HepG2 (cell line): Measurements from ENCODE around the gene ZC3H8. TPM values are rescaled to one million over a fixed set of nuclear protein-coding genes. Genes with fewer than 3 reads are reported as not detected.
A peak's percentile ranks its signal among the peaks of the same experiment; 100 is the strongest.

Source experiments
- CC2D1A ChIP-seq: sonication (generic); formaldehyde crosslinking; IDR thresholded peaks from 2 replicates; pipeline ENCODE4 v1.8.1; 2023; ENCODE audit warnings: mild to moderate bottlenecking, missing genetic modification reagents
- CREB1 ChIP-seq, 2 experiments: fragments of 450-650 bp in 1 of 2; IDR thresholded peaks; 2 replicates each; pipeline ENCODE4 v1.6.1; 2016 to 2017; ENCODE audit warnings: control low read depth in 1 of 2, mild to moderate bottlenecking in 1 of 2, missing compliant biosample characterization in 1 of 2, missing genetic modification characterization in 1 of 2
- MATR3 ChIP-seq: sonication (generic); formaldehyde crosslinking; IDR thresholded peaks from 2 replicates; pipeline ENCODE4 v1.4.0; 2020; ENCODE audit warnings: missing genetic modification reagents
- MED1 ChIP-seq: sonication (generic); formaldehyde crosslinking; IDR thresholded peaks from 2 replicates; pipeline ENCODE4 v1.4.0; 2020; ENCODE audit warnings: missing genetic modification reagents
- NR2F2 ChIP-seq: IDR thresholded peaks from 2 replicates; pipeline ENCODE4 v1.6.1; 2012; ENCODE audit warnings: low read depth, inconsistent platforms, borderline replicate concordance
- NRL ChIP-seq: sonication (generic); formaldehyde crosslinking; IDR thresholded peaks from 2 replicates; pipeline ENCODE4 v1.5.0; 2020; ENCODE audit warnings: missing genetic modification reagents, mild to moderate bottlenecking, moderate library complexity, borderline replicate concordance
- RCOR2 ChIP-seq: IDR thresholded peaks from 2 replicates; pipeline ENCODE4 v1.6.1; 2016; ENCODE audit warnings: missing biosample characterization, missing genetic modification reagents
- ZBTB7A ChIP-seq: sonication (generic); formaldehyde crosslinking; IDR thresholded peaks from 2 replicates; pipeline ENCODE4 v1.8.0; 2022; ENCODE audit warnings: mild to moderate bottlenecking, missing genetic modification reagents
- ZFP90 ChIP-seq: sonication (generic); formaldehyde crosslinking; IDR thresholded peaks from 2 replicates; pipeline ENCODE4 v1.8.0; 2022; ENCODE audit warnings: missing genetic modification reagents, mild to moderate bottlenecking, inconsistent platforms, borderline replicate concordance
- ZNF160 ChIP-seq: sonication (generic); formaldehyde crosslinking; IDR thresholded peaks from 2 replicates; pipeline ENCODE4 v1.8.0; 2022; ENCODE audit warnings: mild to moderate bottlenecking, inconsistent platforms, missing genetic modification reagents
- ZNF30 ChIP-seq: sonication (generic); formaldehyde crosslinking; IDR thresholded peaks from 2 replicates; pipeline ENCODE4 v1.5.0; 2020; ENCODE audit warnings: mild to moderate bottlenecking, missing genetic modification reagents
- ZNF674 ChIP-seq: sonication (generic); formaldehyde crosslinking; IDR thresholded peaks from 2 replicates; pipeline ENCODE4 v1.5.0; 2020; ENCODE audit warnings: low read depth, mild to moderate bottlenecking, missing genetic modification reagents
- ZNF891 ChIP-seq: sonication (generic); formaldehyde crosslinking; IDR thresholded peaks from 2 replicates; pipeline ENCODE4 v1.5.0; 2020; ENCODE audit warnings: mild to moderate bottlenecking, missing genetic modification reagents
- polyA plus RNA-seq, 8 experiments: library from polyadenylated mRNA; depleted of rRNA in 3 of 8; stranded (reverse) in 7 of 8; unstranded in 1 of 8; fragments of >200 nt; fragmentation: Illumina TruSeq in 4 of 8; extraction: Trizol in 4 of 8; gene quantifications; 2 replicates each; pipeline versions ENCODE4 v1.2.1 to v1.2.3, GENCODE V29; 2011 to 2016; ENCODE audit warnings: low read depth in 4 of 8, missing spikeins in 1 of 8, mixed read lengths in 1 of 8; ENCODE audit not compliant: insufficient read depth in 1 of 8
- total RNA-seq, 5 experiments: library from RNA; depleted of rRNA; stranded (reverse); fragments of >200 nt; fragmentation: Illumina TruSeq; extraction: Trizol; gene quantifications; 2 replicates each; pipeline ENCODE4 v1.2.3, GENCODE V29; 2016; ENCODE audit warnings: low read depth in 1 of 5
- TF ChIP-seq, protein P1 (sequence below): sonication (generic); formaldehyde crosslinking; IDR thresholded peaks from 2 replicates; pipeline ENCODE4 v1.5.1; 2020; ENCODE audit warnings: mild to moderate bottlenecking, missing genetic modification reagents, moderate library complexity
- TF ChIP-seq, protein P2 (sequence below): sonication (generic); formaldehyde crosslinking; IDR thresholded peaks from 2 replicates; pipeline ENCODE4 v1.8.0; 2023; ENCODE audit warnings: mild to moderate bottlenecking, missing genetic modification reagents
- TF ChIP-seq, protein P3 (sequence below): sonication (generic); formaldehyde crosslinking; IDR thresholded peaks from 2 replicates; pipeline ENCODE4 v1.5.0; 2020; ENCODE audit warnings: missing genetic modification reagents, mild to moderate bottlenecking, borderline replicate concordance
- TF ChIP-seq, protein P4 (sequence below): IDR thresholded peaks from 2 replicates; pipeline ENCODE4 v1.6.1; 2016; ENCODE audit warnings: low read depth, control low read depth
- TF ChIP-seq, protein P5 (sequence below): sonication (generic); formaldehyde crosslinking; IDR thresholded peaks from 2 replicates; pipeline ENCODE4 v1.5.1; 2020; ENCODE audit warnings: mild to moderate bottlenecking, missing genetic modification reagents, moderate library complexity

ZC3H8 gene
- total and polyA plus RNA-seq, 2 of the 13 experiments (the other 11 are each of a cell fraction or from before 2014, with no cell fraction given), result 4.5 to 17.0 TPM

DNA sequence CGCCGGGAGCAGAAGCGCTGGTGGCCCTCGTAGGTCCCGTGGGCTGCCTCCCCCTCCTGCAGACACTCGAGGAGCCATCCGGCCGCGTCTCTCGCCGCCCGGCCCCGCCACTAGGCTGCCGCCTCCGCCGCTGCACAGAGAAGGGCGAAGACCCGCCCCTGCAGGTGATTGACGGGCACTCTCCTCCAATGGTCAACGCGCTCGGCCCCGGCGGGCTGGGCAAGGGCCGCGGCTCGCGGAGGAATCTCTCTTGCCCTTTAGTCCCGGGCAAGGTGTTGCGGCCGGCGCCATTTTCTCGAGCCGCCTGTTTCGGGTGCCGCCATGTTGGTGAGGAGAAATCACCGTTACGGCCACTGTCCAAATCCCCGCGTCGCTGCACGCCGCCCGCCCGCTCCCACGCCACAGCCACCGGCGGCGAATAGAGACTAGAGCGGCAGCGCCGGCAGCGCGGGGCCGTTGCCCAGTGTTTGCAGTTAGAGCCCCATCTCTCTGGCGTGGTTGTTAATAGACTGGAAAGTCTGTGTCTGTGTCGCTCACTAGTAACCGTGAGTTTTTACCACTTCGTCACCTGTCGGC, 20.6 kb upstream of the ZC3H8 start, which contains the start of gene ZC3H6 (continued):
- TF ChIP-seq, protein P1, sequence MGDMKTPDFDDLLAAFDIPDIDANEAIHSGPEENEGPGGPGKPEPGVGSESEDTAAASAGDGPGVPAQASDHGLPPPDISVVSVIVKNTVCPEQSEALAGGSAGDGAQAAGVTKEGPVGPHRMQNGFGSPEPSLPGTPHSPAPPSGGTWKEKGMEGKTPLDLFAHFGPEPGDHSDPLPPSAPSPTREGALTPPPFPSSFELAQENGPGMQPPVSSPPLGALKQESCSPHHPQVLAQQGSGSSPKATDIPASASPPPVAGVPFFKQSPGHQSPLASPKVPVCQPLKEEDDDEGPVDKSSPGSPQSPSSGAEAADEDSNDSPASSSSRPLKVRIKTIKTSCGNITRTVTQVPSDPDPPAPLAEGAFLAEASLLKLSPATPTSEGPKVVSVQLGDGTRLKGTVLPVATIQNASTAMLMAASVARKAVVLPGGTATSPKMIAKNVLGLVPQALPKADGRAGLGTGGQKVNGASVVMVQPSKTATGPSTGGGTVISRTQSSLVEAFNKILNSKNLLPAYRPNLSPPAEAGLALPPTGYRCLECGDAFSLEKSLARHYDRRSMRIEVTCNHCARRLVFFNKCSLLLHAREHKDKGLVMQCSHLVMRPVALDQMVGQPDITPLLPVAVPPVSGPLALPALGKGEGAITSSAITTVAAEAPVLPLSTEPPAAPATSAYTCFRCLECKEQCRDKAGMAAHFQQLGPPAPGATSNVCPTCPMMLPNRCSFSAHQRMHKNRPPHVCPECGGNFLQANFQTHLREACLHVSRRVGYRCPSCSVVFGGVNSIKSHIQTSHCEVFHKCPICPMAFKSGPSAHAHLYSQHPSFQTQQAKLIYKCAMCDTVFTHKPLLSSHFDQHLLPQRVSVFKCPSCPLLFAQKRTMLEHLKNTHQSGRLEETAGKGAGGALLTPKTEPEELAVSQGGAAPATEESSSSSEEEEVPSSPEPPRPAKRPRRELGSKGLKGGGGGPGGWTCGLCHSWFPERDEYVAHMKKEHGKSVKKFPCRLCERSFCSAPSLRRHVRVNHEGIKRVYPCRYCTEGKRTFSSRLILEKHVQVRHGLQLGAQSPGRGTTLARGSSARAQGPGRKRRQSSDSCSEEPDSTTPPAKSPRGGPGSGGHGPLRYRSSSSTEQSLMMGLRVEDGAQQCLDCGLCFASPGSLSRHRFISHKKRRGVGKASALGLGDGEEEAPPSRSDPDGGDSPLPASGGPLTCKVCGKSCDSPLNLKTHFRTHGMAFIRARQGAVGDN, result peak; percentile 94
- TF ChIP-seq MATR3 (CRISPR knock-in tag), result no peak
- TF ChIP-seq, protein P2, sequence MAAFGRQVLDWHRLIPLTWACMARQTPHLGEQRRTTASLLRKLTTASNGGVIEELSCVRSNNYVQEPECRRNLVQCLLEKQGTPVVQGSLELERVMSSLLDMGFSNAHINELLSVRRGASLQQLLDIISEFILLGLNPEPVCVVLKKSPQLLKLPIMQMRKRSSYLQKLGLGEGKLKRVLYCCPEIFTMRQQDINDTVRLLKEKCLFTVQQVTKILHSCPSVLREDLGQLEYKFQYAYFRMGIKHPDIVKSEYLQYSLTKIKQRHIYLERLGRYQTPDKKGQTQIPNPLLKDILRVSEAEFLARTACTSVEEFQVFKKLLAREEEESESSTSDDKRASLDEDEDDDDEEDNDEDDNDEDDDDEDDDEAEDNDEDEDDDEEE, result peak; percentile 99
- TF ChIP-seq RCOR2 (CRISPR knock-in tag), result peak; percentile 66; the same call in 1 of the 2 replicates
- peak; percentile 97 for TF ChIP-seq NRL (CRISPR knock-in tag)
- TF ChIP-seq MED1 (CRISPR knock-in tag), result peak; percentile 87
- TF ChIP-seq ZBTB7A (CRISPR knock-in tag), result peak; percentile 87
- TF ChIP-seq CREB1 (IDR thresholded peaks at IDR 0.05), result peak; percentile 86
- TF ChIP-seq CREB1 (CRISPR knock-in tag; IDR thresholded peaks at IDR 0.05), result peak; percentile 87
- TF ChIP-seq, protein P3, sequence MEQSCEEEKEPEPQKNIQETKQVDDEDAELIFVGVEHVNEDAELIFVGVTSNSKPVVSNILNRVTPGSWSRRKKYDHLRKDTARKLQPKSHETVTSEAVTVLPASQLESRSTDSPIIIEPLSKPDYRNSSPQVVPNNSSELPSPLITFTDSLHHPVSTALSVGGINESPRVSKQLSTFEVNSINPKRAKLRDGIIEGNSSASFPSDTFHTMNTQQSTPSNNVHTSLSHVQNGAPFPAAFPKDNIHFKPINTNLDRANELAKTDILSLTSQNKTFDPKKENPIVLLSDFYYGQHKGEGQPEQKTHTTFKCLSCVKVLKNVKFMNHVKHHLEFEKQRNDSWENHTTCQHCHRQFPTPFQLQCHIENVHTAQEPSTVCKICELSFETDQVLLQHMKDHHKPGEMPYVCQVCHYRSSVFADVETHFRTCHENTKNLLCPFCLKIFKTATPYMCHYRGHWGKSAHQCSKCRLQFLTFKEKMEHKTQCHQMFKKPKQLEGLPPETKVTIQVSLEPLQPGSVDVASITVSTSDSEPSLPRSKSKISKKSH (CRISPR knock-in tag), result peak; percentile 98
- peak; percentile 39; the same call in 1 of the 2 replicates for TF ChIP-seq ZNF674
- 0 out of 2 replicates have a peak, but pooled peaks have one; percentile 69 for TF ChIP-seq CC2D1A (CRISPR knock-in tag)
- no peak for TF ChIP-seq ZNF30 (CRISPR knock-in tag)
- TF ChIP-seq NR2F2, result no peak; the same call in 1 of the 2 replicates
- TF ChIP-seq ZNF160 (CRISPR knock-in tag), result peak; percentile 89; the same call in 1 of the 2 replicates
- TF ChIP-seq ZNF891 (CRISPR knock-in tag), result peak; percentile 90
- TF ChIP-seq, protein P4, sequence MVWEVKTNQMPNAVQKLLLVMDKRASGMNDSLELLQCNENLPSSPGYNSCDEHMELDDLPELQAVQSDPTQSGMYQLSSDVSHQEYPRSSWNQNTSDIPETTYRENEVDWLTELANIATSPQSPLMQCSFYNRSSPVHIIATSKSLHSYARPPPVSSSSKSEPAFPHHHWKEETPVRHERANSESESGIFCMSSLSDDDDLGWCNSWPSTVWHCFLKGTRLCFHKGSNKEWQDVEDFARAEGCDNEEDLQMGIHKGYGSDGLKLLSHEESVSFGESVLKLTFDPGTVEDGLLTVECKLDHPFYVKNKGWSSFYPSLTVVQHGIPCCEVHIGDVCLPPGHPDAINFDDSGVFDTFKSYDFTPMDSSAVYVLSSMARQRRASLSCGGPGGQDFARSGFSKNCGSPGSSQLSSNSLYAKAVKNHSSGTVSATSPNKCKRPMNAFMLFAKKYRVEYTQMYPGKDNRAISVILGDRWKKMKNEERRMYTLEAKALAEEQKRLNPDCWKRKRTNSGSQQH (CRISPR knock-in tag), result 0 out of 2 replicates have a peak, but pooled peaks have one; percentile 33
- TF ChIP-seq ZFP90, result 0 out of 2 replicates have a peak, but pooled peaks have one; percentile 55
- TF ChIP-seq, protein P5, sequence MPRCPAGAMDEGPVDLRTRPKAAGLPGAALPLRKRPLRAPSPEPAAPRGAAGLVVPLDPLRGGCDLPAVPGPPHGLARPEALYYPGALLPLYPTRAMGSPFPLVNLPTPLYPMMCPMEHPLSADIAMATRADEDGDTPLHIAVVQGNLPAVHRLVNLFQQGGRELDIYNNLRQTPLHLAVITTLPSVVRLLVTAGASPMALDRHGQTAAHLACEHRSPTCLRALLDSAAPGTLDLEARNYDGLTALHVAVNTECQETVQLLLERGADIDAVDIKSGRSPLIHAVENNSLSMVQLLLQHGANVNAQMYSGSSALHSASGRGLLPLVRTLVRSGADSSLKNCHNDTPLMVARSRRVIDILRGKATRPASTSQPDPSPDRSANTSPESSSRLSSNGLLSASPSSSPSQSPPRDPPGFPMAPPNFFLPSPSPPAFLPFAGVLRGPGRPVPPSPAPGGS (CRISPR knock-in tag), result peak; percentile 98
